ENCODE data around the gene SLC15A1. TPM values are rescaled to one million over a fixed set of nuclear protein-coding genes. Genes with fewer than 3 reads are reported as not detected.

SLC15A1 gene
- total and polyA plus RNA-seq, 8 donors = 0.15 to 9.9 (median 0.19) TPM; not detected in 5

DNA sequence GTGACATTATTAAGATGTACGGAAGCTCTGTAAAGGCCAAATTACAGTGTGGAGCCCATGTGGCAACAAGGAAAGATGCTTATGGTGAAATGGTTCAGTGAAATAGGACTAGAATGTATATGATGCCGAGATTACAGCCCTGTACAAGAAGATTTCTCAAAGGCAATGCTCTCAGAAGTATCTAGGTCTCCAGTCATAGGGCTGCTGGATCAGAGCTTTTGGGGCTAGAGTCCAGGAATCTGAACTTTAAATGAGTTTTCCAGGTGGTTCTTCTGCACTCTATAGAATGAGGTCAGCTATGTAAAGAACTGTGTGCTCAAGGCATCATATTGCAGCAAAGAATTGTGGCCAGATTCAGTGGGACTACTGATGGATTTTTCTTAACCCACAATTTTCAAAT lies 100.2 kb downstream of the SLC15A1 start:
- Histone ChIP-seq H3K36me3 (no peaks in the 10 kb centered on the region), H3K4me1 (peaks cover 4 to 47% (median 21%) of the 10 kb centered on the region in 4 donors), H3K4me3 (no peak overlapping the region), H3K9me3 (no peaks in the 10 kb centered on the region), H3K27me3 (no peaks in the 10 kb centered on the region), H3K27ac (no peak overlapping the region)
- intact Hi-C loops (cut with DNase I; ENCODE audit: low total_unique reads) = no loop called here
- TF ChIP-seq, protein P1, sequence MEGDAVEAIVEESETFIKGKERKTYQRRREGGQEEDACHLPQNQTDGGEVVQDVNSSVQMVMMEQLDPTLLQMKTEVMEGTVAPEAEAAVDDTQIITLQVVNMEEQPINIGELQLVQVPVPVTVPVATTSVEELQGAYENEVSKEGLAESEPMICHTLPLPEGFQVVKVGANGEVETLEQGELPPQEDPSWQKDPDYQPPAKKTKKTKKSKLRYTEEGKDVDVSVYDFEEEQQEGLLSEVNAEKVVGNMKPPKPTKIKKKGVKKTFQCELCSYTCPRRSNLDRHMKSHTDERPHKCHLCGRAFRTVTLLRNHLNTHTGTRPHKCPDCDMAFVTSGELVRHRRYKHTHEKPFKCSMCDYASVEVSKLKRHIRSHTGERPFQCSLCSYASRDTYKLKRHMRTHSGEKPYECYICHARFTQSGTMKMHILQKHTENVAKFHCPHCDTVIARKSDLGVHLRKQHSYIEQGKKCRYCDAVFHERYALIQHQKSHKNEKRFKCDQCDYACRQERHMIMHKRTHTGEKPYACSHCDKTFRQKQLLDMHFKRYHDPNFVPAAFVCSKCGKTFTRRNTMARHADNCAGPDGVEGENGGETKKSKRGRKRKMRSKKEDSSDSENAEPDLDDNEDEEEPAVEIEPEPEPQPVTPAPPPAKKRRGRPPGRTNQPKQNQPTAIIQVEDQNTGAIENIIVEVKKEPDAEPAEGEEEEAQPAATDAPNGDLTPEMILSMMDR (IDR thresholded peaks at IDR 0.05) = no peak
- TF ChIP-seq POLR2A (IDR thresholded peaks at IDR 0.05) (no peak), EP300 (IDR thresholded peaks at IDR 0.05) (no peak), POLR2AphosphoS5 (IDR thresholded peaks at IDR 0.05) (no peak)
- DNase-seq = no peak
- WGBS, 5 donors = 46 to 96% (median 65%) methylated on average over 2 of the region's 2 CpGs

DNA sequence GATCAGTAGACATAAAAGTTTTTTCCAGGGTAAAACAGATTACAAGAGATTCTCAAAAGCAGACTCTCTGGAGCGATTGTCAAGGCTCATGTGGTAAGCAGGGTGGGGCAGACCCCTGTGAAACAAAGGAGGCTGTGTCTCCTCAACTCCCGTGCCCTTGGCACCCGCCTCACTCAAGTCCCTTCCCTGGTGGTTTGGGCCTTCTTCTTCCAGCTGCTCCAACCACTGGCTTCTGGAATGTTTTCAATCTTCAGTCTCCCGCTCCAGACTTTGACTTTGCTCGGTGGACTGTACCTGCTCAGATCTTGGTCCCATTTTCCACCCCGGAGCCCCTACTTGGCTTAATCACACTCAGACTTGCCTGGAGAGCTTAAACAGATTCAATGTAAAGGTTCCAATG lies 100.7 kb downstream of the SLC15A1 start:
- TF ChIP-seq POLR2A (IDR thresholded peaks at IDR 0.05) = no peak
- no peak for TF ChIP-seq EP300 (IDR thresholded peaks at IDR 0.05)
- TF ChIP-seq, protein P1 (IDR thresholded peaks at IDR 0.05) = no peak
- TF ChIP-seq POLR2AphosphoS5 (IDR thresholded peaks at IDR 0.05) = no peak
- Histone ChIP-seq H3K27me3 (no peaks in the 10 kb centered on the region), H3K9me3 (no peaks in the 10 kb centered on the region), H3K27ac (peak overlapping the region in 3 of 5 donors; percentile 42 to 74 (median 70)), H3K4me3 (no peak overlapping the region), H3K4me1 (peaks cover 4 to 47% (median 21%) of the 10 kb centered on the region in 4 donors), H3K36me3 (no peaks in the 10 kb centered on the region)
- intact Hi-C loops (cut with DNase I; ENCODE audit: low total_unique reads) = no loop called here
- 72 to 96% (median 89%) methylated on average over 6 of the region's 6 CpGs for WGBS, 5 donors
- DNase-seq = no peak

DNA sequence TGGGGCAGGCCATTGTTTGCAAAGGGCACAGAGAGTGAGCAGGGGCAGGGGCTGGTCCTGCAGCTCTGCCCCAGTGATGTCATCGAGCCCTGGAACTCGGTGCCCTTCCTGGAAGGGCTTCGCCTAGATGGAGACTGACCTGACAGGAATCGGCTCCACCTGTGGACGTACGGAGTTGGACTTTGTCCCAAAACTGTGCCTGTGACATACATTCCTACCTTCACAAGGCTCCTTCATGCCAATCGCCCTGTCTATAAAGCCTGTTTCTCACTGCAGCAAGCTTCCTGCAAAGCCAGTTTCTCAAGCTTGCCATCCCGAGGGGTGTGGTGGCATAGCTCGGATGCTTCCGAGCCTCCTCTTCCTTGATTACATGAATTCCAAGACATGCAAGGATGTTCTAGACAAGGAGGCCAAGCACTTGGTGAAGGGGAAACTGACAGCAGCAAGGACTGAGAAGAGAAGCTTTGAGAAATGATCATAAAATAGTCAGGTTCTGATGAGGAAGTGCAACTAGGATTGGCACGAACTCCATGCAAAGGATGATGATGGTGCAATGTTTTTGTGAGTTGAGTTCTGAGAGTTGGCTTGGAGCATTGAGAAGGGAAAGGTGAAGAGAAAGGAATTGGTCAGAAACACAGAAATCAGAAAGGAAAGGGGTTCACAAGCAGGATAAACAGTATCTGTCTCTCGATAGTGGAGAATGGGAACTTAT lies 101.9 kb downstream of the SLC15A1 start:
- peak; percentile 86 to 93 for DNase-seq
- Histone ChIP-seq H3K9me3 (no peaks in the 10 kb centered on the region), H3K4me1 (peaks cover 4 to 47% (median 21%) of the 10 kb centered on the region in 4 donors), H3K4me3 (no peak overlapping the region), H3K27me3 (no peaks in the 10 kb centered on the region), H3K27ac (peak overlapping the region; percentile 18 to 74 (median 63)), H3K36me3 (no peaks in the 10 kb centered on the region)
- TF ChIP-seq POLR2A (IDR thresholded peaks at IDR 0.05) (no peak), POLR2AphosphoS5 (IDR thresholded peaks at IDR 0.05) (peak in 2 of 3 donors; percentile 58 to 81), EP300 (IDR thresholded peaks at IDR 0.05) (no peak)
- TF ChIP-seq, protein P1 (IDR thresholded peaks at IDR 0.05) = no peak
- intact Hi-C loops (cut with DNase I; ENCODE audit: low total_unique reads) = no loop called here
- 39 to 60% (median 45%) methylated on average over 12 of the region's 12 CpGs for WGBS, 5 donors

DNA sequence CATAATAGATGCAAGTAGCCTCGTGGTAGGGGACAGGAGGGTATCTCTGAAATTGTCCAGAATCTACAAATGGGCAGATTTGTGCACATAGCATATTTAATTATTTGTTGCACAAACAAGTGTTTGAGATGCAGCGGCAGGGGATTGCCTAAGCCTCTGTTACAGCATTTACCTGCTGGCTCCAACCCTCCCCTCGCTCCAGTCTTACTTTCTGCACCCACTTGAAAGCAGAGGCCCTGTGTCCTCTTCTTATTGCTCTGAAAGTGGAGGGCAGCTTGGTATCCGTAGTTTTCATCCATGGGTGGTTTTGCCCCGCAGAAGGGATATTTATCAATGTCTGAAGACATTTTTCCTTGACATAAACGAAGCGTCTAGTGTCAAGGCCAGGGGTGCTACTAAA lies 102.6 kb downstream of the SLC15A1 start:
- H3K4me3 ChIP-seq = no peak overlapping the region
- no peaks in the 10 kb centered on the region for H3K36me3 ChIP-seq
- H3K27ac ChIP-seq = peak overlapping the region in 4 of 5 donors; percentile 52 to 74 (median 66)
- intact Hi-C loops (cut with DNase I; ENCODE audit: low total_unique reads) = no loop called here
- TF ChIP-seq POLR2A (IDR thresholded peaks at IDR 0.05) (no peak), POLR2AphosphoS5 (IDR thresholded peaks at IDR 0.05) (no peak), EP300 (IDR thresholded peaks at IDR 0.05) (no peak)
- TF ChIP-seq, protein P1 (IDR thresholded peaks at IDR 0.05) = no peak
- H3K27me3 ChIP-seq = no peaks in the 10 kb centered on the region
- no peaks in the 10 kb centered on the region for H3K9me3 ChIP-seq
- WGBS, 5 donors = 59 to 71% (median 66%) methylated on average over 7 of the region's 7 CpGs
- no peak for DNase-seq
- H3K4me1 ChIP-seq = peaks cover 4 to 47% (median 21%) of the 10 kb centered on the region in 4 donors
